Mucosa of stomach (tissue), 1 donor: ENCODE measurements around the gene CASP10.
A peak's percentile ranks its signal among the peaks of the same experiment; 100 is the strongest.
"Not testable (repeated sequence)": the region's sequence is repeated elsewhere in the genome, so short reads cannot be mapped to it uniquely, and the experiment has no call there.

Source experiments
- H3K27me3 ChIP-seq: one replicate; pipeline ENCODE4 v1.7.0; 2013; ENCODE audit warnings: mild to moderate bottlenecking, low read length; ENCODE audit not compliant: control insufficient read depth, insufficient read depth
- H3K36me3 ChIP-seq: one replicate; pipeline ENCODE4 v1.7.0; 2013; ENCODE audit warnings: low read length; ENCODE audit not compliant: control insufficient read depth, insufficient read depth
- H3K4me1 ChIP-seq: one replicate; pipeline ENCODE4 v1.7.0; 2013; ENCODE audit warnings: mild to moderate bottlenecking, low read length; ENCODE audit not compliant: control insufficient read depth, insufficient read depth
- H3K4me3 ChIP-seq: one replicate; pipeline ENCODE4 v1.7.0; 2013; ENCODE audit warnings: low read length
- H3K9ac ChIP-seq: one replicate; pipeline ENCODE4 v1.7.0; 2013; ENCODE audit warnings: mild to moderate bottlenecking, low read length, moderate library complexity
- H3K9me3 ChIP-seq: one replicate; pipeline ENCODE4 v1.7.0; 2013; ENCODE audit warnings: mild to moderate bottlenecking, low read length, moderate library complexity; ENCODE audit not compliant: control insufficient read depth
- donor health status: Pancreatic carcinoma.

CASP10 gene

DNA sequence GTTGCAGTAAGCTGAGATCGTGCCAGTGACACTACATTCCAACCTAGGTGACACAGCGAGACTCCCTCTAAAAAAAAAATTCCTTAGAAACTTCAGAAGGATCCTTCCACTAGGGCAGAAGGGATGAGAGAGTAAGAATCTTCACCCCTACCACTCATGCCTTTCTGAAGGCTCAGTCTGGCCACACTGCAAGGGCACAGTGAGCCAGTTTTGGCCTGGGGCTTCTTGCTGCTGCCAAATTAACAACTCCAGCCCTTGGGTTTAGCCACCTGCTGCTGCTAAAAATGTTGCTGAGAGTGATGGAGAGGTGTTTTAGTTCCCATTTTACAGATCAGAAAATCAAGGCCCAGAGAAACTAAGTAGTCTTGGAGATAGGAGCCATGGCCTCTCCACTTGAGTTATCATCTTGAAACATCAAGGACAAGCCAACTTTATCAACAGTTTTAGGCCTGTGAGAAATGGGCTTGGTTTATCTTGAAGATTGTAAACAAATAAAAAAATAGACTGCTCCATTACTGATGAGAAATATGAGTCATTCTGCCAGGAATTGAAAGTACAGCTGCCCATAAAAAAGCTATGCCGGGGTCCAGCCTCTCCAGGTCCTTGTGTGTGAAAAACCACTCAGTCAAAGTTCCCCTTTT, 45.5 kb downstream of the CASP10 start:
- no peaks in the 10 kb centered on the region for H3K27me3 ChIP-seq
- H3K4me1 ChIP-seq = peaks cover 19% of the 10 kb centered on the region
- no peaks in the 10 kb centered on the region for H3K9me3 ChIP-seq
- H3K4me3 ChIP-seq = no peak overlapping the region
- H3K36me3 ChIP-seq = no peaks in the 10 kb centered on the region
- no peak overlapping the region for H3K9ac ChIP-seq

DNA sequence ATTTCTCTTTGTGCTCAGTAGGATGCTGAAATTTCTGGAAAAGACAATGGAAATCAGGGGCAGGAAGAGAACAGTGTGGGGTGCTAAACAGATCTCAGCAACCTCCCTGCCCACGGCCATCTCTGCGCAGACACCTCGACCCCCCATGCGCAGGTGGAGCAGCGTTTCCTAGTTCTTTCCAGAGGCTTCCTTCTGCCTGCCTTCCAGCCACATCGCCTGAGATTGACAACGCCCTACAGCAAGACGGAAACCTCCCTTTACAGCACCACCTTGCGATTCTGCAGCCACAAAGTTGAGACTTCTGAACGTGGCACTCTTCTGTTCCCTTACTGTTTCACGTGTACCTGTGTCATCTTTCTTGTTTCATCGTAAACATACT, 46.0 kb downstream of the CASP10 start:
- no peaks in the 10 kb centered on the region for H3K27me3 ChIP-seq
- H3K9ac ChIP-seq = no peak overlapping the region
- no peak overlapping the region for H3K4me3 ChIP-seq
- H3K4me1 ChIP-seq = peaks cover 19% of the 10 kb centered on the region
- H3K9me3 ChIP-seq = no peaks in the 10 kb centered on the region
- no peaks in the 10 kb centered on the region for H3K36me3 ChIP-seq

DNA sequence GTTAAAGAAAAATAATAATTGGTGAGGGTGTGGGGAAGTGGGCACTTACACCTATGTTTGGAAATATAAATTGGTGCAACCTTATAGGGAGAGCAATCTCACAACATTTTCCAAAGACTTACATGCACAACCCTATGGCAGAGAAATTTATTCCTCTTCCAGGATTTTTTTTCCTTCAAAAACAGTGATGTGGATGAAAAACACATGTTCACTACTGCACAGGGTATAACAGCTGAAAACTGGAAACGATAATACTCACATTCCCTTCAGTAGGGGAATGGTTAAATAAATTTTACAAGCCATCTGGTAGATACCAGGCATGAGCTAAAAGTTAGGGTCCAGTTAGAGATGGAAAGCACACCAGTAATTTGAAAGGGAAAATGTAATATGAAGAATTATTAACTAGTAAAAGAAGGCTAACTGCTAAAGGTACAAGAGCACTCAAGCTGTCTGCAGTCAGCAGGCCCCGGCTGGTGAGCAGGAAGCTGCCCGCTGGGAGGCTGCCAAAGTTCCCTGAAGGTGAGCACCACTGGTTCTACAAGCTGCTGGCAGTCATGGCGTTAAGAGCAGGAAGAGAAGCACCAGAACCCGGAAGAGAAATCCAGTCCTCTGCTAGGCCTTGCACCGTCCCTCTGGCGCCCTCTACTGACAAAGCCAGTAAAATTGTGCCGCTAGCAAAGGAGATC, 49.0 kb downstream of the CASP10 start:
- no peak overlapping the region for H3K4me3 ChIP-seq
- no peaks in the 10 kb centered on the region for H3K27me3 ChIP-seq
- H3K9ac ChIP-seq = peak overlapping the region; percentile 56
- no peaks in the 10 kb centered on the region for H3K36me3 ChIP-seq
- peaks cover 28% of the 10 kb centered on the region for H3K4me1 ChIP-seq
- H3K9me3 ChIP-seq = no peaks in the 10 kb centered on the region

DNA sequence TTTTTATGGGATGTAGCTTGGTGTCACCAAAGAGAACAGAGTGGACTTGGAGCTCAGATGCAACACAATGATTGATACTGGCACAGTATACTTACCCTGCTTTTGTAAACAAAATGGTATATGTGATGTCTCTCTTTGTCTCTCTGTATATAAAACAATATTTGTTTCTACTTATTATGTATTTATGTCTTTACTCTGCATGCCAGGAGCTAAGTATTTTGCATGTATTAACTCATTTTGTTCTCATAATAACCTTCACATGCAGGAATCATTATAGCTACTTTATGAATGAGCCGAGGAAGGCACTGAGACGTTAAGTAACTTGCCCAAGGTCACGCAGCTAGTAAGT, 49.5 kb downstream of the CASP10 start:
- Histone ChIP-seq H3K36me3 (no peaks in the 10 kb centered on the region), H3K4me3 (no peak overlapping the region), H3K4me1 (peaks cover 28% of the 10 kb centered on the region), H3K9me3 (no peaks in the 10 kb centered on the region), H3K9ac (peak overlapping the region; percentile 56), H3K27me3 (no peaks in the 10 kb centered on the region)

DNA sequence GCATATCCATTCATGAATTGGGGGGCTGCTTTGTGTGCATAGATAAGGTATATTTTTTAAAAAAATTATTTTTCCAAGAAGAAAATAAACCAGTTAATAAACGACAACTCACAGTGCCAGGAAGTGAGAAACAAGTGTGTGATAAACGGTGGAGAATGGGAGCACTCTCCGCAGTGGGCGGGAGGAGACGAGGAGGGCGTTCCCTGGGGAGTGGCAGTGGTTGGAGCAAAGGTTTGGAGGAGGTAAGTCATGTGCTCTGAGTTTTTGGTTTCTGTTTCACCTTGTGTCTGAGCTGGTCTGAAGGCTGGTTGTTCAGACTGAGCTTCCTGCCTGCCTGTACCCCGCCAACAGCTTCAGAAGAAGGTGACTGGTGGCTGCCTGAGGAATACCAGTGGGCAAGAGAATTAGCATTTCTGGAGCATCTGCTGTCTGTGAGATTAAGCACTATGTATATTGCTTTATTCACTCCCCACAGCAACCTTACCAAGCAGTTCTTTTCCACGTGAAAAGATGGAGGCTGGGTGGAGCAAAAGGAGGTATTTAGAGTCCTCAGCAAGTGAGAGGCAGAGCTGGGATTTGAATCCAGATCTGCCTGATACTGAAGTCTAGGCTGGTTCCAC, 50.4 kb downstream of the CASP10 start:
- Histone ChIP-seq H3K4me1 (peaks cover 28% of the 10 kb centered on the region), H3K9me3 (no peaks in the 10 kb centered on the region), H3K9ac (peak overlapping the region; percentile 85), H3K4me3 (peak overlapping the region; percentile 70), H3K36me3 (no peaks in the 10 kb centered on the region), H3K27me3 (no peaks in the 10 kb centered on the region)

DNA sequence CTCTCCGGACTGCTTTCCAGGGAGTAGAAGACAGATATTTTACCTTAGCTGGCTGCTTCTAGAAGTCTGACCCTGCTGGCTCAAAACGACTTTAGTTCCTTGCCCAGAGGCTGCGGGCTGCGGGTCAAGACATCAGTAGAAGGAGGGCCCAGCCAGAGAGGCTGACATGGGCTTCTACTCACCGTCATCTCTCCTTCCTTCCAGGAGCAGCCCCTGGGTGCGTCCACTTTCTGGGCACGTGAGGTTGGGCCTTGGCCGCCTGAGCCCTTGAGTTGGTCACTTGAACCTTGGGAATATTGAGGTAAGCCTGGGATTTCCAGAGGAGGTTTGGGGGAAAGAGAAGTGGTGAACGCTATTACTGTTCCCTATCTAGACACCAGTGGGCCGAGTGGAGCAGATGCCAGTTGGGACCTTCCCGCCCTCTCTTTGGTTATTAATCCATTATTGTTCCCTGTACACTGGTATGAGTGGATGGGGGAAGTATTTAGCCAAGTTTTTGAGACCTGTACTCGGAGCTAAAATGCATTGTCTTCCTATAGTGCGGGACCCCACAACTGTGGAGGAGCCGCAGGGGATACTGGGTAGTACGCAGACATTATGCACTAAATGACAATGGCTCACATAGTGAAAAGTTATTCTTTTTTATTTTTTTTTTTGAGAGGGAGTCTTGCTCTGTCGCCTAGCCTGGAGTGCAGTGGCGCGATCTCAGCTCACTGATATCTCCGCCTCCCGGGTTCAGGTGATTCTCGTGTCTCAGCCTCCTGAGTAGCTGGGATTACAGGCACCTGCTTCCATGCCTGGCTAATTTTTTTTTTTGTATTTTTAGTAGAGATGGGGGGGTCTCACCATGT, 51.1 kb downstream of the CASP10 start:
- peaks cover 22% of the 10 kb centered on the region for H3K4me1 ChIP-seq
- H3K4me3 ChIP-seq = peak overlapping the region; percentile 70
- peak overlapping the region; percentile 85 for H3K9ac ChIP-seq
- H3K36me3 ChIP-seq = no peaks in the 10 kb centered on the region
- no peaks in the 10 kb centered on the region for H3K9me3 ChIP-seq
- H3K27me3 ChIP-seq = no peaks in the 10 kb centered on the region

DNA sequence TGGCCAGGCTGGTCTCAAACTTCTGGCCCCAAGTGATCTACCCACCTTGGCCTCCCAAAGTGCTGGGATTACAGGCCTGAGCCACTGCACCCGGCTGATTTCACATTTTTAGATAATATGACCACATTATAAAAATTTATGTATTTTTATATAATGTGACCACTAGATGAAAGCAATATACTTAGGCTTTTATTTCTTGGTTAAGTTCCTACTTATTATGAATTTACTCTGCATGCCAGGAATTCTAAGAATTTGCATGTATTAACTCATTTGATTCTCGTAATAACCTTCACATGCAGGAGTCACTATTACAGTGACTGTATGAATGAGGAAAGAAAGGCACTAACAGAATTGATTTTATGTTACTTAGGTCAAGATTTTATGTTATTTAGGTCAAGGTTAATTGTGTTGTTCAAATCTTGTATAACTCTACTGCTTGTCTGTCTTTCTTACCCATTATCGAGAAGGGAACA, 51.8 kb downstream of the CASP10 start:
- Histone ChIP-seq H3K4me3 (no peak overlapping the region), H3K9ac (no peak overlapping the region)

DNA sequence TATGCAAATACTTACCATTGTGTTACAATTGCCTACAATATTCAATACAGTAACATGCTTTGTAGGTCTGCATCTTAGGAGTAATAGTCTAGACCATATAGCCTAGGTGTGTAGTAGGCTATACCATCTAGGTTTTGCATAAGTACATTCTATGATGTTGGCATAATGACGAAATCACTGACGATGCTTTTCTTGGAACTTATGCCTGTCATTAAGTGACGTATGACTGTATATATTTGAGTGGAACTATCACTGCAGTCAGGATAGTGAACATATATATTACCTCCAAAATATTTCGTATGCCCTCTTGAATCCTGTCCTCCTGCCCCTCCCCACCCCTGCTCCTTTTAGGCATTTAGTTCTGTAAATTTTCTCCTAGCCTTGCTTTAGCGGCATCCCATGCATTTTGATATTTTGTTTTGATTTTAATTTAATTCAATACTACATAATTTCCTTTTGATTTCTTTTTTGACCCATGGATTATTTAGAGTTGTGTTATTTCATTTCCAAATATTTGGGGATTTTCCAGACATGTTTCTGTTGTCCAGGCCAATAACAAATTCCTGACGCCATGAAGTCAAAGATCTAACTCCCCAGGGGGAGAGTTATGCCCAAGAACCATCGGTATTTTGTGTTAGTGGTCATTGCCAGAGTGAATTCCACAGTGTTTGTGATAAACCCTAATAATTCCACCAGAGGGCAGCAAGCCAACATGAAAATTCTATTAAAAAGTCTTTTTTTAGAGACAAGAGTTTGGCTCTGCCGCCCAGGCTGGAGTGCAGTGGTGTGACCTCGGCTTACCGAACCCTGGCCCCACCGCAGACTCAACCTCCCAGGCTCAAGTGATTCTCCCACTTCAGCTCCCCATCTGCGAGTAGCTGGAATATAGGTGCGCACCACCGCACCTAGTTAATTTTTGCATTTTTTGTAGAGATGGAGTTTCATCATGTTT, 53.2 kb downstream of the CASP10 start:
- H3K4me3 ChIP-seq = no peak overlapping the region
- no peak overlapping the region for H3K9ac ChIP-seq
- H3K4me1 ChIP-seq = peaks cover 22% of the 10 kb centered on the region
- H3K9me3 ChIP-seq = no peaks in the 10 kb centered on the region
- no peaks in the 10 kb centered on the region for H3K36me3 ChIP-seq
- no peaks in the 10 kb centered on the region for H3K27me3 ChIP-seq

More for the DNA sequence above, 51.8 kb downstream of the CASP10 start:
- Histone ChIP-seq H3K4me1 (peaks cover 22% of the 10 kb centered on the region), H3K36me3 (no peaks in the 10 kb centered on the region), H3K9me3 (no peaks in the 10 kb centered on the region), H3K27me3 (no peaks in the 10 kb centered on the region)

DNA sequence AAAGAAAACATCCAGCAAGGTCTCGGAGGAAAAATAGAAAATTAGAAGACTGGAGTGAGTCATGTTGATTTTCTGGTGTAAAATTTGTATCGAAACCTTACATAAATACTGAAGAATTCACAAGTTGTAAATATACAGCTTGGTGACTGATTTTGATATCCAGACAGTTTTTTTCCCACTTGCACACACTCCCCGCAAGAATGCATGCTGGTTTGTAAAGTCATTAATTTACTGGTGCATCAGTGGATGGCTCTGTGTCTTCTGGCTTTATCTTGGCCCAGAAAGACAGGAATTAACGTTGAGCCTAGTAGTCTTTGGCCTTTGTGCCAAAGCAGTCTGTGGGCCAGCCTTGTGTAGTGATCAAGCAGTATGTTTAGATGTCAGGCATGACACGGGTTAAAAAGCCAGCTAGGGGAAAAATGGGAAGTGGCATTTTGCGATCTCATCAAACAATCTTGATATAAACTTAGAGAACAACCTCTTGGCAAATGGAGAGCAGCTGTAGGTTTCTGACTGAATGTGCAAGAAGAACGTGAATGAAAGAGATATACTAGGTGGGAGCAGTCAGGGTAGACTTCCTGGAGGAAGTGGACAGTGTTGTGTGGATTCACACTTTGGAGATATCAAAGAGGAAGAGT, 54.7 kb downstream of the CASP10 start:
- H3K27me3 ChIP-seq = no peaks in the 10 kb centered on the region
- peaks cover 13% of the 10 kb centered on the region for H3K4me1 ChIP-seq
- no peaks in the 10 kb centered on the region for H3K9me3 ChIP-seq
- H3K9ac ChIP-seq = no peak overlapping the region
- H3K4me3 ChIP-seq = no peak overlapping the region
- H3K36me3 ChIP-seq = no peaks in the 10 kb centered on the region

DNA sequence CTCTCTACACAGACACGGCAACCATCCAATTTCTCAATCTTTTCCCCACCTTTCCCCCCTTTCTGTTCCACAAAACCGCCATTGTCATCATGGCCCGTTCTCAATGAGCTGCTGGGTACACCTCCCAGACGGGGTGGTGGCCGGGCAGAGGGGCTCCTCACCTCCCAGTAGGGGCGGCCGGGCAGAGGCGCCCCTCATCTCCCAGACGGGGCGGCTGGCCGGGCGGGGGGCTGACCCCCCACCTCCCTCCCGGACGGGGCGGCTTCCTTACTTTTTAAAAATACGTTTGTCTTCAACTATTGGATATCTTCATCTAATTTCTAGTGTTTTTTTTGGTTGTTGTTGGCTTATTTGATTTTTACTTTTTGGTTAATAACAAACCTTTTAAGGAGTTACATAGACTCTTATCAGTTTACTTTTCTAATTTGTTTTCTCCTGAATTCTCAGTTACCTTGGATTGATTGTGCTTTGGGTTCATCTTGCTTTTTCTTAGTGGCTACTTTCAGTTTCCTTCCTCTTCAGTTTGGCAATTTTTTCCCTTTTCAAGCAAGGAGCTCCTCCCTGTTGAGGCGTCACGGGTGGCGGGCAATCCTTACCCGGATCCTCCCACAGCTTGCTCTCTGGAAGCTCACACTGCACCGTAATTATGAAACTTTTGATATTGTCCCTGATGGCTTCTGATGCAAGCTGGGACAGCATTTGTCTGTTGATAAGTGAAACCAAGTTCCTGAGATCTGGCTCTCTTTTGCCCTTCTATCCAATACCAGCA, 56.4 kb downstream of the CASP10 start:
- H3K4me3 ChIP-seq, H3K4me1 ChIP-seq, H3K9me3 ChIP-seq: not testable (repeated sequence)

More for the DNA sequence above, 56.4 kb downstream of the CASP10 start:
- H3K27me3 ChIP-seq, H3K9ac ChIP-seq, H3K36me3 ChIP-seq: not testable (repeated sequence)
